ENCODE data around the gene TRAIP.
"Not testable (repeated sequence)": the region's sequence is repeated elsewhere in the genome, so short reads cannot be mapped to it uniquely, and the experiment has no call there.

Gene TRAIP, protein sequence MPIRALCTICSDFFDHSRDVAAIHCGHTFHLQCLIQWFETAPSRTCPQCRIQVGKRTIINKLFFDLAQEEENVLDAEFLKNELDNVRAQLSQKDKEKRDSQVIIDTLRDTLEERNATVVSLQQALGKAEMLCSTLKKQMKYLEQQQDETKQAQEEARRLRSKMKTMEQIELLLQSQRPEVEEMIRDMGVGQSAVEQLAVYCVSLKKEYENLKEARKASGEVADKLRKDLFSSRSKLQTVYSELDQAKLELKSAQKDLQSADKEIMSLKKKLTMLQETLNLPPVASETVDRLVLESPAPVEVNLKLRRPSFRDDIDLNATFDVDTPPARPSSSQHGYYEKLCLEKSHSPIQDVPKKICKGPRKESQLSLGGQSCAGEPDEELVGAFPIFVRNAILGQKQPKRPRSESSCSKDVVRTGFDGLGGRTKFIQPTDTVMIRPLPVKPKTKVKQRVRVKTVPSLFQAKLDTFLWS

DNA sequence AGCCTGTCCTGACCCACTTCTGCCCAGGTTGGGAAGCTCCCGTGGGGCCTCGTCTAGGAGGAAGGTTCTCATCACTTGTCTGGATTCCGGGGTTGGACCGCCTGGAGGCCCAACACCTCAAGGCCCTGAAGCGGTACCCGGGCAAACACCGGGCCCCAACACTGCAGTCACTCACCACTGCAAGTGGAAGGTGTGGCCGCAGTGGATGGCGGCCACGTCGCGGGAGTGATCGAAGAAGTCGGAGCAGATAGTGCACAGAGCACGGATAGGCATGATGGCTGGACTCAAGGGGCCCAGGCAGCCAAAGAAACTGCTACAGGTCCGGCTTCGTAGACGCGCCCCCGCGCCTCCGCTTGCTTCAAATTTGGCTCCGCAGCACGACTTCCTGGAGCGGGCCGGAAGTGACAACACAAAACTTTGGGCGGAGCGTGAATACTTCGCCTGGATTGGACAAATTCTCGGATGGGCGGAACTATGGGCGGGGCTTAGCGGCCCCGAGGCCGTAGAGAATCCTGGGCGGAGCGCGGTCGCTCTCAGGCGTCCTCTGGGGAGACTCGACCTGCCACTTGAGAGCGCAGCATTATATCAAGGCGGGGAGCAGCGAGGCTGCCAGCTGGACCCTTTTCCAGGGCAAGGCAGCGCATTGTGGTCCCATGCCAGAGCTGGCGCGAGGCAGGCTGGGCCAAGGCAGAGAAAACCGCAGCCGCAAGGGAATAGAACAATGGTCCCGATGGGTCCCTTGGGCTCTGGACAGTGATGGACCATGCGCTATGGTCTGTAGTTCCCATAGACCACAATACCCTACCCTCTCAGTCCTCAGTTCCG lies at the start of gene TRAIP:
Gene TRAIP, minus strand, starts transcription at position 384 of the 825 bp plus-strand sequence. Its CDS starts 111 bp downstream, at position 273.
- DNase-seq, result peak; percentile 90

DNA sequence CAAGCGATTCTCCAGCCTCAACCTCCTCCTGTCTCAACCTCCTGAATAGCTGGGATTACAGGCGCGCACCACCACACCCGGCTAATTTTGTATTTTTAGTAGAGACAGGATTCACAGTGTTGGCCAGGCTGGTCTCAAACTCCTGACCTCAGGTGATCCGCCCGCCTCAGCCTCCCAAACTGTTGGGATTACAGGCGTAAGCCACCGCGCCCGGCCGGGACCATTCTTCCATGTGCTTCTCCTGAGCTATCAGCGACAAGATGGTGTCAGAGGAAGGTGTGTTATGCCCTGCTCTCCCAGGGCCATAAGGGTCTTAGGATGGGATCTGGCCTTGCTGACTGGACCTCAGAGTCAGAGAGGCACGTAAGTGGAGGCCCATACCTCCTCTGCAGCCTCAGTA lies 48.1 kb upstream of the TRAIP start:
- DNase-seq, result not testable (repeated sequence)

DNA sequence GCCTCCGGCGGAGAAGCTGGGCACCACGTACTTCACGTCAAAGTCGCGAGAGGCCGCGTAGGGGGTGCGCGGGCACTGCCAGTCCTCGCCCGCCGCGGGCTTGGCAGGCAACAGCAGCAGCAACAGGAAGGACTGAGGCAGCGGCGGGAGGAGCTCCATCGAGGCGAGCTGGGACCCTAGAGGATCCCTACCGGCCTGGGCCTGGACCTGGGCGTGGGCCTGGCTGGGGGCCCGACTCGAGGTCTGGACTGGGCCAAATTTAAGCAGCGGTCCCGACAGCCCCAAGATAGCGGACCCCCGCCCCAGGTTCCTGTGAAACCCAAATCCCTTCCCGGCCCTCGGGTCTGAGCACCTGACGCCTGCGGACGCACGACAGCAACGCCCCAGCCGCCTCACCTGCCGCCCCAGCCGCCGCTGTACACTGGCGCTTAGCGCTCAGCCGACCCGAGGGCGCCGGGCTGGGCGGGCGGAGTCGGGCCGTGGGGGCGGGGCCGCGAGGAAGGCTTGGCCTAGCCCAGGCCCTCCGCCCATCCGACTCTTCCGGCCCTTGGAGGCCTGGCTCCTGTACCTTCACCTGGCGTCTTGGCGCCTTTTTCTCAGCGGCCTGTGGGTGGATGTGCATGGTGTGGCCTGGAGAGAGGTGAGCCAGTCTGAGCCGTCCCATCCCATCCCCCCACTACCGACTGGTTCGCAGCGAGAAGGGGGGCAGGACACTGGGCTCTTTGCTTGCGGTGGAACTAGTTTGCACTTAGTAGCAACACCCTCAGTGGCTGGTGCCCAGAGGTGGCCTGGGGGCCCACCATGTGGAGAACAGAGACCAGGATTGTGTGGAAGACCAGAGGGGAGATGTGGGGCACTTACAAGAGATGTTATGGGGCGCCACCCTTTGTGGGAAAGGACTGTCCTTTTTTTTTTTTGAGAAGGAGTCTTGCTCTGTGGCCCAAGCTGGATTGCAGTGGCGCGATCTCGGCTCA lies 47.4 kb upstream of the TRAIP start, which contains the start of gene MST1R:
Gene MST1R, minus strand, starts transcription at position 423 of the 974 bp plus-strand sequence. Its CDS starts 264 bp downstream, at position 159.
- DNase-seq, result peak; percentile 74

DNA sequence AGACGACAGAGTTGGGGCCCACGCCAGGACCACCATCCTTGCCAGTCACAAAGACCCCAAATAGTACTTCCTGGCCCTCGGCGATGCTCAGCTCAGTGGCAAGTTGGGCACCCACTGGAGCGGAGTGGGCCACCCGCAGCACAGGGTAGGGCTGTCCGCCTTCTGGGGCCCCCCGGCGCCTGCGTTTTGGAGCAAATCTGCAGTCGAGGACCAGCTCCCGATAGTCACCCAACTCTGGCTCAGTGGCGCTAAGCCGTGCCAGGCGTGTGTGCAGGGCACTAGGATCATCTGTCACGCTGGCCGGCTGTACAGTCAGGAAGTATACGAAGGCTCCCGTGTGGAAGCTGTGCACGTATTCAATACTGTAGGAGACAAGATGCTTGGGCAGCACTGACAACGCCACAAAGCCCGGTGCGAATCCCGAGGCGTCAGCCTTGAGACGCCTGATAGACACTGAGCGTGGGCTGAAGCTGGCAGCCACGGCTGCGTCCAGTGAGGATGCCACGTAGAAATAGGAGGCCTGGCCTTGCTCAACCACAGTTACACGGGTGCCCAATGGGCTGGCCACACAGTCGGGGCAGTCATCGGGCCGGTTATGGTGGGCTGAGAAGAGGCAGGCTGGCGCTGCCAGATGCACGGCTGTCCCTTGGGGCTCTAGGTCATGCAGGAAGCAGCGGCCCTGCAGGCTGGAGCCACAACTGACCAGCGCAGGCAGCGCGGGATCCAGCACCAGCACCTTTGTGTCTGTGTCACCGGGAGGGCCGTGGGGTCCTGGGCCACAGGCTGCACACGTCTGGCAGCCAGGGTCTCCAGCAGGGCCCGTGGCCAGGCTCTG lies 46.4 kb upstream of the TRAIP start:
- DNase-seq, result no peak

DNA sequence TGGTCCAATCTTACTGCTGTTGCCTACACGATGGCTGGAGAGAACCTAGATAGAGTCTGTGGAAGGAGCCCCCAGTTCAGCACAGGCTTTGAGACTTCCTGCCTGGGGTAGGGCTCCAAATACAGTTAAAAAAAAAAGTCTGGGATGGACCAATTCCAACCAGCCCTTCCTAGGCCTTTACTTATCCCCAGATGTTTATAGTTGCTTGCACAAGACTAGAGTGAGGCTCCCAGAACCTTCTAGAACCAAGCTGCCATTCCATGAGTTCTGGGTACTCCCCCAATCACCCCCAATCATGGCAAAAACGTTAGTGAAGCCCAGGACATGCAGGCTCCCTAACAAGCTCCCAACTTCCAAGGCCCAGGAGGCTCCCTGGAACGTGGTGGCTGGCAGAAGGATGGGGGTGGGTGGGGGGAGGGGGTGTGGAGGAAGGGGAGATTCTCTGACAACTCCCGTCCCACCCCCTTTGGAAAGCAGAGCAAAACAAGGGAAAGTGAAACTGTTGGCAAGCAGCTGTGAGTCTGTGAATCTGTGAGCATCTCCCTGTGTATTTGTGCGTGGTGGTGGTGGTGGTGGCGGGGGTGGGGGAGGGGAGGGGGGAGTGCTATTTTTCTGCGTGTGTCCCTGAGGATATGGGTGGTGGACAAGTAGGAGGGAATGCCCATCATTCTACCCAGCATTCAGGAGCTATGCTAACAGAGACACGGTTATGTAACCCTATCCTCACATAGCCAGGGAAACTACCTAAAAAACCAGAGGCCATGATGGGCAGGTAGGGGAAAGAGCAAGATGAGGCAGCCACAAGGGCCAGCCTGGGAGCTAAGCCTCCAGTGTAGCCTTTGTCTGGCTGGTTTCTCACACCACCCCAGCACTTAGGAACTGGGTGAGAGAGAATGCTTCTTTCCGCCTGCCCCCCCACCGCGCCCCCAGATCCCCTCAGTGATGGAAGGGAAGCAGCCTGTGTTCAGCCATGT lies 45.3 kb upstream of the TRAIP start:
- DNase-seq, result no peak

DNA sequence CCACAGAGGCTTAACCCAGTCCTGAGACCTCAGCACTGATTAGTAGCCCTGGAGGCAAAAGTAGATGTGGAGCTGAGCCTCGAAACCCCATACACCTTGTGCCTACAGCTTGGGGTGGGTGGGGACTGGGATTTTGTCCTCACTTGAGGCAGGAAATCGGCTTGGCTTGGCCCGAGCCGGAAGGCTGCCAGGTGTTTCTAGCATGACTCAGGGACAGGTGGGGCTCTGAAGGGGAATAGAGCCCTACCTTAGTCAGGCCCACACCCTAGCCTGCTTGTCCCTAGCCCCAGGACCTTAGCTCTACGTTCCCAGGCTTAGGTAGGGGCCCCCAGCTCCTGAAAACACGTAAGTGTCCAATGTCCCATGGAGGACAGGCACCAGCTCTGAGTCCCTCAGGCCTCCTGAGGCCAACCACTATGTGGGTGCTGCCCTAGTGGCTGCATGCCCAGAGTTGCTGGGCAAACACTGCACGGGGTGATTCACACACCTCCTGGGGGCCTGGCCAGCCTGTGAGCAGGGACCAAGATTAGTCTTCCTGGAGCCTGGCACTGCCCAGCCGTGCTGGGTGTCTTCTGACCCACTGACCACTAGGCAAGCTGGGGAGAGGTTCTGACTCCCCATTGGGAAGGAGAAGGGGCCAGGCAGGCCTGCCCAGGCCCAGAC lies 44.3 kb upstream of the TRAIP start:
- no peak for DNase-seq

DNA sequence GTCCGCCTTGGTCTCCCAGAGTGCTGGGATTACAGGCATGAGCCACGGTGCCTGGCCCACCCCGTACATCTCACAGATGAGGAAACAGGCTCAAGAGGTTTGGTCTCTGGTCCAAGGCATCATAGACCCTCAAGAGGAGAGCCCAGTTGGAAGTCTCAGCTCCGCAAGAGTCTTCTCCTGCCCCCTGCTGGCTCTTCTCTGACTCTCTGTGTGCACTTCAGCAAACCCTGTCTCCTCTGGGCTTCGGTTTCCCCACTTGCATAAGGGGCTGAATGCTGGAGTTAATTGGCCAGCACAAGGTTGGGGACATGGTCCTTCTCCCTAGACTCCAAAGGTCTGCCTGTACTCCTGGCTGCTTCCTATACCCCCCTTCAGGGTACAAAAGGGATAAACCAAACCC lies 43.5 kb upstream of the TRAIP start:
- no peak for DNase-seq

DNA sequence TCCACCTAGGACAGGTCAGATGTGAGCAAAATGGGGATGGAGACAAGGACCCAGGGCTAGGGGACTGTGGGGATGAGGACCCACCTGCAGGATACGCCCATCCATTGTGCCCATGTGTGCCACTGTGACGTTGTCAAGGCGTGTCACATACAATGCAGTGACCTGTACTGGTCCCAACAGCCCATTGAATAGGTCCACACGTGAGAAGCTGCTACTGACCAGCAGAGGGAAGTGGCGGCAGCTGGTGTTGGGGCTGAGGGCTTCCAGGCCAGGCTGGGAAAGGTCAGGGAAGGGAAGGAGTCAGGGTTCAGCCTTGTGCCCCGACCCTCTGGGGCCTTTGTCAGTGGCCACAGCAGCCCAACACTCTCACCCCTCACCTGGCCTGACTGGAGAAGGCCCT lies 42.6 kb upstream of the TRAIP start:
- DNase-seq, result no peak

DNA sequence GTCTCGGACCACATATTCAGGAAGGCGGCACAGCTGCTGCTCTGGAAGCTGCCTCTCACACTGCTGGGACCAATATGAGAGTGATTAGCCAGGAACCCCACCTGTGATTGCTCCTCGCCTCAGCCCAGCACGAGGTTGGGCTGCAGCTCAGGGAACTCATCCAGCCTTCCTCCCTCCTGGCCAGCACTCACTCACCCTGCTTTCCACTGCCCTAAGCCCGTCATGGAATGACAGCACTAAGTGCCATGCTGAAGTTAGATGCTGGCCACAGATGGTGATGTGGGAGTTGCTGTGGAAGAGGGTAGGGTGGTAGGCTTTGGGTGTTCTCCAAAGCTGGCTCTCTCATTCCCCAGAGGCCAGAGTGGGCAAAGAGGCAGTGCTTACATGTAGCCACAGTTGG lies 40.0 kb upstream of the TRAIP start:
- DNase-seq, result no peak

DNA sequence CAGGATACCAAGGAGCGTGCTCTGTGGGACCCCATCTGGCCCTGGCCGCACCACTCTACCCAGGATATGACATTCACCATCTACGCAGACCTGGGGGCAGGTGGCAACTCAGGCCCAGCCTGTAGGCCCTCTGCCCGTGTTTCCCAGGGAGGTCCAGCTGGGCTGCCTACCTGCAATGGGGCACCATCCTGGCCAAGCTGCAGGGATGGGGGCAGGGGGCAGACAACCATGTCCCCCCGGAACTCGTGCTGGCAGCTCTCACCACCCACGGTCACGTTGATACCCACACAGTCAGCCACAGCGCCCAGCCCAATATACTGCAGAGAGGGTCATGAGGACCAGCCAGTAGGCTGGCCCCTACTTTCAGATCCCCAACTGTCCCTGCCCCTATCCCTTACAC lies 39.4 kb upstream of the TRAIP start:
- no peak for DNase-seq

DNA sequence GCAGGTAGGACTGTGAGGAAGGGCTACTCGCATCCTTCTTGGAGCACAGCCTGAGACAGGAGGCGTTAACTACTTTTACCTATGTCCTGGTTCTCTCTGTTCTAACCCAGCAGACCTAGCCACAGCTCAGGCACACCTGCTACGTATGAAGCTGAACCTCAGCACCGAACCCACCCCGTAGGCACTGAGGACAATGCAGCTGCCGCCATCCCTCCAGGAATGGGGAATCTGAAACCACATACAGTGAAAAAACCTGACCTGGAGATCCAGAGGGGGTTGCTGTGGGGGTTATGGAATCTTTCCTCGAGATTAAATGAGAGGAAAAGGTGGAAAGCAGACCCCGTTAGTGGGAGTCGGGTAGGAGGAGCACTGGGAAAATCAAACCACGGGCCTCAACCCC lies 32.9 kb upstream of the TRAIP start:
- DNase-seq, result no peak

DNA sequence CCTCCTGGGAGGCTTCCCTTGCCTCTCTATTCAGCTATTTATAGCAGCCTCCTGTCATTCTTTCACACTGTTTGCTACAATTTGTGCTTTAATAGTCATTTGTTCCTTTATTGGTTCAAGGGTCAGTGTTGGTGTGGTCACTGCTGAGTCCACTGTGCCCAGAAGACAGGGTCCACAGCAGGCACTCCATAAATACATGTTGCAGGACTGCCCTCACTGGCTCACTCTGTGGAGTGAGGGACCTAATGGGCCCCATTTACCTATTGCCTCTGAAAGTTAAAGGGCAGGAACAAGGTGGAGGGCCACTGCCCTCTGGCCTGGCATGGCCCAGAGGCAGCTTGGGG lies 30.5 kb upstream of the TRAIP start:
- no peak for DNase-seq

DNA sequence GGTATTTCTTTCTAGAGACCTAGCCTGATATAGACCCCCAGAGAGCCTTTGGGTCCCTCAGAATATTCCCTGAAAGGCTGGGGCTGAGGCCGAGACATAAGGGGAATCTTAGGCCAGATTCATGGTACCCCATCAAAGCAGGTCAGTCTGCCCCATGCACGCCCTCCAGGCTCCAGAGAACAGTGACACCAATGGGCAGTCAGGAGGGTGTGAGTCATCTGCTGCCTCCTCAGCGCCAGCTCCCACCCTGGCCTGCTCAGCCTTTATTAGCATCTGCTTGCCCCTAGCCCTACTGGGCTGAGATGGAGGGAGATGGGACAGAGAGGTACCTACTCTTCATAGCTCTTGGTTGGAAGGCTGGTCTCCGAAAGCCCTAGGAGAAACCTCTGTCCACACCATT lies 27.6 kb upstream of the TRAIP start:
- DNase-seq, result no peak

DNA sequence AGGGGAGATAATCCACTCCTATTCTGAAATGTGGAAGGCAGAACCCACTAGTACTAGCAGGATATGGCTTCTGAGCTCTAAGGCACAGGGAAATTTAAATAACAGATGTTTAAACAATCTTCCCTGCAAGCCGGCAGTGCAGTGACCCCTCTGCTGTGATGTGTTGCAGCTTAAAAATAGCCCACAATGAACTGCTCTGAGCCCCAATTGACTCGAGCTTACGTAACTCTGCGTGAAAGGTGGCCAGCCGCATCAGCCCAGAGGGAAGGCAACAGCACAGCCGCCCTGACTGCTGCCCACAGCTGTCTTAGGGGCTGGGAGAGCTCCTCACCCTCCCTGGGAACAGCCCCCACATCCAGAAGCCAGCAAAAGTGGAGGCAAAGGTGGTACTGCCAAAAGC lies 25.8 kb upstream of the TRAIP start:
- no peak for DNase-seq

DNA sequence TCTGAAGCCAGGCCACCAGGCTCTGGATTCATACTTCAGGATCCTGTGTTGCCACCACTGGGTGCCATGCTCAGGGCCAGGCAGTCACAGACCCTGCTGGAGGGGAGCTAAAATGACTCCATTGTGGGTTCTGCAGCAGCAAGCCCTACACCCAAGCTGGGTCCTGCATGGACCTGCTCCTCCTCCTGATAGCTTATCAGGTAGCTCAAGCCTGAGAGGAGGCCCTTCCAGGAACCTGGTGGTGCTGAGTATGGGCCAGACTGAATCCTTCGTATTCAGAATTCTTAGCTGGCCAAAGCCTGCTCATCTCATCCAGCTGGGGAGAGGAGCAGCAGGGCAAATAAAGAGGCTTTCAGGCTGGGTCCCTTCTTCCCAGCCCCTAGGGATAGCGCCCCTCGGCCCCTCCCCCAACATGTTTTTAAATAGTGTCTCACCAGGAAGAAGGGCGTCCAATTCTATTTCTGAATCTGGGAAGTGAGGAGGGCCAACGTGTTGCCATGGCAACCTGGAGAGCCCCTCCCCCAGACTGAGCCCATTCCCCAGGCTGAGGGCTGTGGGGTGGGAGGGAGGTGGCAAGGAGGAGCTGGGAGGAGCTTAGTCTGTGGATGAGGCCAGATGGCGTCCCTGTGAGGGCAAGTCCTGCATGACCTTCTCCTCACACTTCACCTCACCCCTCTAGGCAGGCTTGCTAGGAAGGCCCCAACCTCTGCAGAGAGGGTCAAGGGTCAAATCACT lies 24.4 kb upstream of the TRAIP start:
- no peak for DNase-seq

DNA sequence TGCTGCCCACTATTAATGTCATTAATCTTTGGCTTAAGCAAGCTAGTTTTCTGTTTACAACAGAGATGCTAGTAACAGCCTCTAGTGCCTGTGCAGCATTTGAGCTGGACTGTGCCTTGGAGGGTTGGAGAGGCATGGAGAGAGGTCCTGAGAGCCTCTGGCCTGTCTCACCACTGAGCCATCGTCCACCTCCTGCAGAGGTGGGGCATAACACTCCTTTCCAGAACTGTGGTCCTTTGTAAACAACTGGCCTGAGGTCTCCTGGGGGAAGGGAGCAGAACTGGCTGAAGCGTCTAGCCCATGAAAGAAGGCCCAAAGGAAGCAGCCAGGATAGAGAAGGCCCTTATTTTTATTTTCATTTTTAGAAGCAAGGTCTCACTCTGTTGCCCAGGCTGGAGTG lies 23.4 kb upstream of the TRAIP start:
- DNase-seq, result no peak

DNA sequence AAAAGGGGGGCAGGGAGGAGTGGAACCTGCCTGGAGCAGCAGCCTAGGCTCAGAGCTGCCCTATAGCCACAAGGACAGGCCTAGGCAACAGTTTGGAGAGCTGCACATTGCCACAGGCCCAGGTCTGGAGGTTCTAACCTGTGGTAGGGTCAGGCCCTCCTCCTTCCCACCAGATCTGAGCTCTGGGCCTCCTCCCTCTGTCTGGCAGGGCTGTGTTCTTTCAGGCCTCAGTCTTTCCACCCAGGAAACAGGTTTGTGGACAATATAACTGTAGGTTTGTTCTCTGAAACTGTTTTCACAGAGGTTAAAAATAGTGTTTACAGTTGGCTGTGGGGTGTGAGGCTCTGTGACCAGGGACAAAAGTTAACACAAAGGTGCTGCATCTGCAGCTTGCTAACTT lies 22.3 kb upstream of the TRAIP start:
- no peak for DNase-seq

DNA sequence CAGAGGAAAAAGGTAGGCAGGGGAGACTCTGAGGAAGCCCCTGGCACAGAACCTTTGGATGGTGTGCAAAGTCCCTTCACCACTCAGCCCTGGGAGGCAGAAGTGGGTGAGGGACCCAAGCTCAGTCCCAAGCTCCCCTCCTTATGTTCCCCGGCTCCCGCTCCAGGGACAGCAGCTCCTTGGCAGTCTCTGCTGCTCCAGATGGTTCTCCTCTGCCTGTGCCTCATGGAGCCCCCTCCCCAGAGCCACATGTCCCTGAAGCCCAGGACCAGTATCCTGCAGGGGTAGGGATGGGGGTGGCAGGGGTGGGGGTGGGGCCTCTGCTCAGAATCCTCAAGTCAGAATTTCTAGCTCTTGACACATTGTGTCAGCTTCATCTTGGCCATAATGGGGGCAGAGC lies 21.4 kb upstream of the TRAIP start:
- no peak for DNase-seq

DNA sequence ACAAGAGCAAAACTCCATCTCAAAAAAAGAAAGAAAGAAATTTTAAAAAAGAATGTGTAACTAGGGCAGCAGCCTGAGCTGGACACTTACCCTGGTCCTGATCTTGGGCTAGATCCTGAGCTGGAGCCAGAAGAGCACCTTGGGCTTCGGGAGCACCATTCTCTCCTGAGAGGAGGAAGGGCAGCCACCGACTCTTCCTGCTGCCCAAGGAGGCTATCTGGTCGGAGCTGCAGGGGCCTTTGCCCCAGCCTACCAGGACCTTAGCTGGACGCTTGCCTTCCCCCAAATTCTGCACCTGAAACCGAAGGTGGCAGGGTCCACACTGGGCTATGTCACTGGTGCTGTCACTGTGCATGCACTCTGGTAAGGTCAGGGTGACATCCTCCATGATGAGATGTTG lies 20.2 kb upstream of the TRAIP start:
- DNase-seq, result no peak
